H9 (cell line): Measurements from ENCODE around the gene LDHAL6B. TPM values are rescaled to one million over a fixed set of nuclear protein-coding genes. Genes with fewer than 3 reads are reported as not detected.

Experiments
- DNase-seq: peaks from one replicate; pipeline ENCODE4 v3.0.0-alpha.2; 2017
- H2AFZ ChIP-seq: one replicate; pipeline ENCODE4 v1.6.1; 2013; ENCODE audit warnings: mild to moderate bottlenecking, low read length, control low read depth, moderate library complexity
- H2AK5ac ChIP-seq: 2 replicates; pipeline ENCODE4 v1.6.1; 2013; ENCODE audit warnings: low read length, control low read depth, mixed read lengths; ENCODE audit not compliant: insufficient read length
- H2BK120ac ChIP-seq: one replicate; pipeline ENCODE4 v1.6.1; 2013; ENCODE audit warnings: low read depth, mild to moderate bottlenecking, low read length, control low read depth, inconsistent platforms; ENCODE audit not compliant: poor library complexity, severe bottlenecking
- H2BK12ac ChIP-seq: 2 replicates; pipeline ENCODE4 v1.6.1; 2013; ENCODE audit warnings: low read length, control low read depth, mixed read lengths, low read depth; ENCODE audit not compliant: insufficient read length
- H2BK15ac ChIP-seq: 2 replicates; pipeline ENCODE4 v1.6.1; 2013; ENCODE audit warnings: low read depth, low read length, control low read depth
- H2BK20ac ChIP-seq: one replicate; pipeline ENCODE4 v1.6.1; 2013; ENCODE audit warnings: low read depth, mild to moderate bottlenecking, low read length, control low read depth, inconsistent platforms; ENCODE audit not compliant: poor library complexity, severe bottlenecking
- H2BK5ac ChIP-seq: 2 replicates; pipeline ENCODE4 v1.6.1; 2013; ENCODE audit warnings: low read length, control low read depth, mixed read lengths; ENCODE audit not compliant: insufficient read length
- H3K14ac ChIP-seq: 2 replicates; pipeline ENCODE4 v1.6.1; 2013; ENCODE audit warnings: low read length, control low read depth; ENCODE audit not compliant: insufficient read depth
- H3K18ac ChIP-seq: 2 replicates; pipeline ENCODE4 v1.6.1; 2013; ENCODE audit warnings: low read depth, mild to moderate bottlenecking, mixed read lengths, low read length, control low read depth; ENCODE audit not compliant: insufficient read length
- H3K23ac ChIP-seq: 2 replicates; pipeline ENCODE4 v1.6.1; 2013; ENCODE audit warnings: low read length, control low read depth, mixed read lengths, low read depth; ENCODE audit not compliant: insufficient read length
- H3K23me2 ChIP-seq: 2 replicates; pipeline ENCODE4 v1.6.1; 2013; ENCODE audit warnings: low read depth, mild to moderate bottlenecking, mixed read lengths, low read length, control low read depth; ENCODE audit not compliant: insufficient read length, poor library complexity, severe bottlenecking
- H3K27ac ChIP-seq: 2 replicates; pipeline ENCODE4 v1.5.1; 2013; ENCODE audit warnings: low read length, control low read depth, mixed read lengths, low read depth; ENCODE audit not compliant: insufficient read length
- H3K27me3 ChIP-seq: 2 replicates; pipeline ENCODE4 v1.6.1; 2013; ENCODE audit warnings: low read length, control low read depth, inconsistent platforms; ENCODE audit not compliant: insufficient read depth
- H3K4ac ChIP-seq: 2 replicates; pipeline ENCODE4 v1.6.1; 2013; ENCODE audit warnings: low read depth, mild to moderate bottlenecking, control low read depth, inconsistent platforms, low read length, moderate library complexity
- H3K4me1 ChIP-seq: 2 replicates; pipeline ENCODE4 v1.6.1; 2013; ENCODE audit warnings: low read length, control low read depth, inconsistent platforms; ENCODE audit not compliant: insufficient read depth
- H3K4me2 ChIP-seq: 2 replicates; pipeline ENCODE4 v1.6.1; 2013; ENCODE audit warnings: low read length, control low read depth, mixed read lengths; ENCODE audit not compliant: insufficient read length, insufficient read depth
- H3K56ac ChIP-seq: 2 replicates; pipeline ENCODE4 v1.6.1; 2013; ENCODE audit warnings: low read depth, mild to moderate bottlenecking, mixed read lengths, low read length, control low read depth; ENCODE audit not compliant: insufficient read length
- H3K79me1 ChIP-seq: 2 replicates; pipeline ENCODE4 v1.6.1; 2013; ENCODE audit warnings: low read depth, mild to moderate bottlenecking, moderate library complexity, low read length, control low read depth, inconsistent platforms; ENCODE audit not compliant: insufficient read depth, poor library complexity, severe bottlenecking
- H3K79me2 ChIP-seq: 2 replicates; pipeline ENCODE4 v1.6.1; 2013; ENCODE audit warnings: low read length, control low read depth, inconsistent platforms; ENCODE audit not compliant: insufficient read depth
- H3K9ac ChIP-seq: 2 replicates; pipeline ENCODE4 v1.6.1; 2013; ENCODE audit warnings: low read length, control low read depth, mixed read lengths; ENCODE audit not compliant: insufficient read length; ENCODE audit errors: extremely low read depth
- H3K9me3 ChIP-seq: one replicate; pipeline ENCODE4 v1.6.1; 2013; ENCODE audit warnings: low read depth, low read length, inconsistent platforms; ENCODE audit not compliant: control insufficient read depth
- H3T11ph ChIP-seq: one replicate; pipeline ENCODE4 v1.6.1; 2013; ENCODE audit warnings: mild to moderate bottlenecking, low read length, control low read depth, inconsistent platforms
- H4K20me1 ChIP-seq: one replicate; pipeline ENCODE4 v1.6.1; 2013; ENCODE audit not compliant: control insufficient read depth, insufficient read length, insufficient read depth
- H4K5ac ChIP-seq: 2 replicates; pipeline ENCODE4 v1.6.1; 2013; ENCODE audit warnings: low read depth, mild to moderate bottlenecking, mixed read lengths, low read length, control low read depth; ENCODE audit not compliant: insufficient read length
- H4K8ac ChIP-seq: replicated peaks from 2 replicates; pipeline ENCODE4 v1.6.1; 2013; ENCODE audit warnings: low read length, control low read depth, mixed read lengths, low read depth; ENCODE audit not compliant: insufficient read length
- H4K91ac ChIP-seq: 2 replicates; pipeline ENCODE4 v1.6.1; 2013; ENCODE audit warnings: low read depth, mild to moderate bottlenecking, moderate library complexity, mixed read lengths, low read length, control low read depth; ENCODE audit not compliant: insufficient read length
- H3K27ac Mint-ChIP-seq, 3 experiments: 2 replicates in 2 of 3; 3 replicates in 1 of 3; pipeline ENCODE4 v1.8.0; 2020 to 2021; ENCODE audit warnings: mixed read lengths in 3 of 3, mild to moderate bottlenecking in 1 of 3, moderate library complexity in 1 of 3
- H3K27me3 Mint-ChIP-seq: 2 replicates; pipeline ENCODE4 v1.8.0; 2021; ENCODE audit warnings: low read depth, mild to moderate bottlenecking, moderate library complexity, mixed read lengths
- H3K36me3 Mint-ChIP-seq, 3 experiments: 2 replicates in 2 of 3; 3 replicates in 1 of 3; pipeline ENCODE4 v1.8.0; 2020 to 2021; ENCODE audit warnings: low read depth in 3 of 3, mixed read lengths in 3 of 3; ENCODE audit not compliant: insufficient read depth in 1 of 3
- H3K4me1 Mint-ChIP-seq, 2 experiments: 2 replicates each; pipeline ENCODE4 v1.8.0; 2020; ENCODE audit warnings: mixed read lengths in 2 of 2
- H3K4me3 Mint-ChIP-seq, 2 experiments: 2 replicates in 1 of 2; 3 replicates in 1 of 2; pipeline ENCODE4 v1.8.0; 2020 to 2021; ENCODE audit warnings: mild to moderate bottlenecking in 2 of 2, mixed read lengths in 2 of 2, moderate library complexity in 1 of 2
- H3K9me3 Mint-ChIP-seq, 2 experiments: 2 replicates in 1 of 2; 3 replicates in 1 of 2; pipeline ENCODE4 v1.8.0; 2020; ENCODE audit warnings: mild to moderate bottlenecking in 2 of 2, mixed read lengths in 2 of 2, moderate library complexity in 1 of 2
- CTCF ChIP-seq: fragments of 200-600 bp; sonication (generic); conservative IDR thresholded peaks from 3 replicates; pipeline ENCODE4 v1.8.0; 2021; ENCODE audit warnings: antibody characterized with exemption, mild to moderate bottlenecking
- WGBS: extraction: QIAGEN DNeasy Blood & Tissue Kit; methylation state at CpG from one replicate; pipeline ENCODE4 v1.1.7; 2013; ENCODE audit warnings: missing lambda C conversion rate, low lambda C conversion rate, mixed read lengths; ENCODE audit not compliant: insufficient read length; ENCODE audit errors: extremely low coverage; 5-methylcytosine and 5-hydroxymethylcytosine counted together
- total RNA-seq: library from RNA; stranded (reverse); gene quantifications from 2 replicates; pipeline ENCODE4 v1.2.1, GENCODE V29; 2021

Gene LDHAL6B
- total RNA-seq, 1 experiment from 2014 or later, result not detected

GRCh38 chr15:59251001-59251845 lies 44.6 kb downstream of the LDHAL6B start:
- no peaks in the 10 kb centered on the region for H3K9me3 Mint-ChIP-seq
- Histone ChIP-seq H2AK5ac (no peak overlapping the region), H3K9me3 (no peaks in the 10 kb centered on the region), H2BK12ac (no peak overlapping the region), H2BK15ac (no peak overlapping the region), H3K4ac (no peak overlapping the region), H2AFZ (no peak overlapping the region), H2BK120ac (no peak overlapping the region), H3K4me2 (no peak overlapping the region), H3T11ph (no peak overlapping the region), H4K5ac (no peak overlapping the region), H3K18ac (no peak overlapping the region), H3K14ac (no peak overlapping the region), H3K4me1 (no peaks in the 10 kb centered on the region), H3K79me1 (no peaks in the 10 kb centered on the region), H4K20me1 (no peaks in the 10 kb centered on the region), H3K9ac (no peak overlapping the region), H3K79me2 (no peaks in the 10 kb centered on the region), H2BK5ac (no peak overlapping the region), H4K91ac (no peak overlapping the region), H3K56ac (no peak overlapping the region), H4K8ac (no peak overlapping the region), H3K23ac (no peak overlapping the region), H3K23me2 (no peaks in the 10 kb centered on the region), H2BK20ac (no peak overlapping the region), H3K27ac (no peak overlapping the region), H3K27me3 (no peaks in the 10 kb centered on the region)
- peaks cover 5 to 10% of the 10 kb centered on the region in 2 experiments; a peak in 3 of 4 replicates for H3K4me1 Mint-ChIP-seq
- no peak overlapping the region; a peak in 1 of 7 replicates for H3K27ac Mint-ChIP-seq
- WGBS, result 100% methylated on average over 1 of the region's 7 CpGs
- DNase-seq, result no peak
- H3K36me3 Mint-ChIP-seq, result peaks cover 0 to 32% (median 16%) of the 10 kb centered on the region in 3 experiments; a peak in 5 of 7 replicates
- no peak for TF ChIP-seq CTCF
- no peaks in the 10 kb centered on the region for H3K27me3 Mint-ChIP-seq
- no peak overlapping the region for H3K4me3 Mint-ChIP-seq
